ENCODE results near the gene ELMOD3.
A peak's percentile ranks its signal among the peaks of the same experiment; 100 is the strongest.

The ELMOD3 gene

GRCh38 chr2:85396531-85397470 lies 42.2 kb downstream of the ELMOD3 start:
- TF ChIP-seq, protein P1, sequence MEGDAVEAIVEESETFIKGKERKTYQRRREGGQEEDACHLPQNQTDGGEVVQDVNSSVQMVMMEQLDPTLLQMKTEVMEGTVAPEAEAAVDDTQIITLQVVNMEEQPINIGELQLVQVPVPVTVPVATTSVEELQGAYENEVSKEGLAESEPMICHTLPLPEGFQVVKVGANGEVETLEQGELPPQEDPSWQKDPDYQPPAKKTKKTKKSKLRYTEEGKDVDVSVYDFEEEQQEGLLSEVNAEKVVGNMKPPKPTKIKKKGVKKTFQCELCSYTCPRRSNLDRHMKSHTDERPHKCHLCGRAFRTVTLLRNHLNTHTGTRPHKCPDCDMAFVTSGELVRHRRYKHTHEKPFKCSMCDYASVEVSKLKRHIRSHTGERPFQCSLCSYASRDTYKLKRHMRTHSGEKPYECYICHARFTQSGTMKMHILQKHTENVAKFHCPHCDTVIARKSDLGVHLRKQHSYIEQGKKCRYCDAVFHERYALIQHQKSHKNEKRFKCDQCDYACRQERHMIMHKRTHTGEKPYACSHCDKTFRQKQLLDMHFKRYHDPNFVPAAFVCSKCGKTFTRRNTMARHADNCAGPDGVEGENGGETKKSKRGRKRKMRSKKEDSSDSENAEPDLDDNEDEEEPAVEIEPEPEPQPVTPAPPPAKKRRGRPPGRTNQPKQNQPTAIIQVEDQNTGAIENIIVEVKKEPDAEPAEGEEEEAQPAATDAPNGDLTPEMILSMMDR (conservative IDR thresholded peaks at IDR 0.05) = no peak
- H3K27ac ChIP-seq = peak overlapping the region; percentile 99

GRCh38 chr2:85397925-85398331 lies 43.4 kb downstream of the ELMOD3 start:
- peak overlapping the region; percentile 99 for H3K27ac ChIP-seq
- TF ChIP-seq, protein P1 (conservative IDR thresholded peaks at IDR 0.05) = no peak

- TF ChIP-seq, protein P1 (conservative IDR thresholded peaks at IDR 0.05) = no peak
- peak overlapping the region; percentile 99 for H3K27ac ChIP-seq
Observed at GRCh38 chr2:85398426-85399182, 44.0 kb downstream of the ELMOD3 start.

DNA sequence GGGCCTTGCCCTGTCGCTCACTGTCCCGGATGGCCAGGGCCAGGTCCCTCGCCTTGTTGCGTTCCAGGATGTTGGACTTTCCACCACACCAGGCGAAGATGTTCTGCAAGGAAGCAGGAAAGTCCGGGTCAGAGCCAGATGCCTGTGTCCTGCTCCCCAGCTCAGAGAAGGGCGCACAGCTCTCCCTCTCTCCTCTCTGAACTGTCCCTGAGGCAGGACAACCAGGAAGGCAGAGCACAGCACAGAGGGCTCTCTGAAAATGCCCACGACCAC lies 44.5 kb downstream of the ELMOD3 start:
- TF ChIP-seq, protein P1 (conservative IDR thresholded peaks at IDR 0.05) = no peak
- H3K27ac ChIP-seq = peak overlapping the region; percentile 99; the same call in 1 of the 2 replicates

DNA sequence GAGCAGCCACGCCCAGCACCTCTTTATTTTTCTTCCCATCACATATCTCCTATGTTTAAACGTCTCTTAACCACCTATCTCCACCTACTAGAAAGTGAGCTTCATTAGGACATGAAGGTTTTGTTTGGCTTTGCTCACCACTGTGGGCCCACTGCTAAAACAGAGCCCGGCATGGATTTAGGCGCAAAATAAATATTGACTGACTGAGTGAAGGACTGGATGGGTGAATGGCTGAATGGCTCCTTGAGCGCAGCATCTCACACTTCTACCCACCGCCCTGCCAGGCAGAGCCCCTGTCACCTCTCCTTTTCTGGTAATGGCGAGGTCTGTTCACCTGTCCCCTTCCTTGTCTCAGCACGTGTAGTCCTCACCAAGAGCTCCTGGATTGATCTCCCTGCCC lies 45.5 kb downstream of the ELMOD3 start:
- TF ChIP-seq, protein P1 (conservative IDR thresholded peaks at IDR 0.05) = no peak
- peak overlapping the region; percentile 45 for H3K27ac ChIP-seq

DNA sequence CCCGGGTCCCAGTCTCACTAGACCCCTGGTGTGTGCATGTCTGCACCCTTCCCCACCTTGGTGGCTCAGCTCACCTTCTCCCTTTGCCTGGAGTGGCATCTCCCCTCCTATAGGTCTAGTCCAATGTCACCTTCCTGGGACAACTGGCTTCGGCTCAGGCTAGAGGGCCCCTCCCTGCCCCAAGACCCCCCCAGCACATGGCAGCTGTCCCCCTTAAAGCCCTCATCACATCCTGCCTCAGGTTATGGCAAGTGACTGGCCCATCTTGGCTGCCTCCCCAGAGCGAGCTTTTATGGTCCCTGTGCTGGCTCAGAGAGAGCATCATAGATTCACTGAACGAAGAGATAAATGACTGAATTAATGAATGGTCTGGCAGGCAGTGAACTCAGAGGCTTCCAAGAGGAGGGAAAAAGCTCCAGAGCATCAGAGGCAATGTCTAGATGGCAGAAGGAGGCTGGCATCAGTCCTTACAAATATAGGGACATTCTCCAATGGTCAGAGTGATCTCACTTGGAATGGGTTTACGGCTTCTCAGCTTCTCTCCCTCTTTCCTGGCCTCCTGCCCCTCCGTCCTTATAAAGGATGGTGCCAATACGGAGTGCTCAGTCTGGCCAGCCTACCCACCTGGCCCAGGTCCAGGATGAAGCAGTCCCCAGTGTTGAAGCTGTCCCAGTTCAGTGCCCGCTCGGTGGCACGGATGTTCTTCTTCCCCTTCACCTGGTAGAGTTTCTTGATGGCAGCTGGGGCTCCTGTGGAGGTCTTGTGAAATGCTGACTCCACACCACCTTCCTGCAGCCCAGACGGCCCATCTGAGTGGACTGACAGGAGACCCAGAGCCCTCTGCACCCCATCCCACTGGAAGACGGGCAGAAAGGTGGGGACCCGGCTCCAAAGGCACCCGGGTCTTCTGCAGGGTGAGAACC lies 46.2 kb downstream of the ELMOD3 start:
- peak overlapping the region; percentile 45 for H3K27ac ChIP-seq
- TF ChIP-seq, protein P1 (conservative IDR thresholded peaks at IDR 0.05) = no peak
